ENCODE results near the gene NQO1. TPM values are rescaled to one million over a fixed set of nuclear protein-coding genes. Genes with fewer than 3 reads are reported as not detected.
"Not testable (repeated sequence)": the region's sequence is repeated elsewhere in the genome, so short reads cannot be mapped to it uniquely, and the experiment has no call there.

Gene NQO1
- total RNA-seq (2014; rRNA removed; shearing (Covaris generic)): 145 and 229 TPM in 2 replicates

- no peaks in the 10 kb centered on the region for H3K27me3 ChIP-seq (ENCODE audit: control insufficient read depth, insufficient read depth, low read length)
- H3K36me3 ChIP-seq (replicated peaks; ENCODE audit: control insufficient read depth, insufficient read depth, low read length): no peaks in the 10 kb centered on the region
- peak within 1 kb of the TSS; percentile 75 for H3K4me3 ChIP-seq (ENCODE audit: insufficient read depth, low read depth, low read length)
- peak; percentile 95 for DNase-seq
Measured at GRCh38 chr16:69726313-69727060, at the start of gene NQO1. NQO1 (minus strand) TSS chr16:69726560; CDS start chr16:69726439, 121 bp downstream.

GRCh38 chr16:69775563-69775962 is 49.2 kb upstream of the NQO1 start:
- no peaks in the 10 kb centered on the region for H3K27me3 ChIP-seq (ENCODE audit: control insufficient read depth, insufficient read depth, low read length)
- H3K36me3 ChIP-seq (replicated peaks; ENCODE audit: control insufficient read depth, insufficient read depth, low read length): no peaks in the 10 kb centered on the region
- no peak for DNase-seq
- H3K4me3 ChIP-seq (ENCODE audit: insufficient read depth, low read depth, low read length): no peak overlapping the region

GRCh38 chr16:69773260-69773947 is 47.0 kb upstream of the NQO1 start:
- H3K4me3 ChIP-seq (ENCODE audit: insufficient read depth, low read depth, low read length): no peak overlapping the region
- no peak for DNase-seq
- no peaks in the 10 kb centered on the region for H3K27me3 ChIP-seq (ENCODE audit: control insufficient read depth, insufficient read depth, low read length)
- no peaks in the 10 kb centered on the region for H3K36me3 ChIP-seq (replicated peaks; ENCODE audit: control insufficient read depth, insufficient read depth, low read length)

GRCh38 chr16:69771651-69771967 is 45.2 kb upstream of the NQO1 start:
- DNase-seq: no peak

GRCh38 chr16:69769404-69769803 is 43.0 kb upstream of the NQO1 start:
- no peaks in the 10 kb centered on the region for H3K36me3 ChIP-seq (replicated peaks; ENCODE audit: control insufficient read depth, insufficient read depth, low read length)
- no peak for DNase-seq
- no peaks in the 10 kb centered on the region for H3K27me3 ChIP-seq (ENCODE audit: control insufficient read depth, insufficient read depth, low read length)
- no peak overlapping the region for H3K4me3 ChIP-seq (ENCODE audit: insufficient read depth, low read depth, low read length)

More at GRCh38 chr16:69771651-69771967, 45.2 kb upstream of the NQO1 start:
- H3K4me3 ChIP-seq (ENCODE audit: insufficient read depth, low read depth, low read length): no peak overlapping the region
- H3K27me3 ChIP-seq (ENCODE audit: control insufficient read depth, insufficient read depth, low read length): no peaks in the 10 kb centered on the region
- H3K36me3 ChIP-seq (replicated peaks; ENCODE audit: control insufficient read depth, insufficient read depth, low read length): no peaks in the 10 kb centered on the region

- Histone ChIP-seq H3K27me3 (ENCODE audit: control insufficient read depth, insufficient read depth, low read length) (no peaks in the 10 kb centered on the region), H3K36me3 (replicated peaks; ENCODE audit: control insufficient read depth, insufficient read depth, low read length) (no peaks in the 10 kb centered on the region), H3K4me3 (ENCODE audit: insufficient read depth, low read depth, low read length) (no peak overlapping the region)
- no peak for DNase-seq
Measured at GRCh38 chr16:69768666-69769065, 42.3 kb upstream of the NQO1 start.

GRCh38 chr16:69767459-69768229 is 41.3 kb upstream of the NQO1 start:
- no peaks in the 10 kb centered on the region for H3K27me3 ChIP-seq (ENCODE audit: control insufficient read depth, insufficient read depth, low read length)
- no peak overlapping the region for H3K4me3 ChIP-seq (ENCODE audit: insufficient read depth, low read depth, low read length)
- no peaks in the 10 kb centered on the region for H3K36me3 ChIP-seq (replicated peaks; ENCODE audit: control insufficient read depth, insufficient read depth, low read length)
- DNase-seq: no peak

GRCh38 chr16:69763599-69763942 is 37.2 kb upstream of the NQO1 start:
- H3K27me3 ChIP-seq (ENCODE audit: control insufficient read depth, insufficient read depth, low read length): no peaks in the 10 kb centered on the region
- no peak for DNase-seq
- no peak overlapping the region for H3K4me3 ChIP-seq (ENCODE audit: insufficient read depth, low read depth, low read length)
- no peaks in the 10 kb centered on the region for H3K36me3 ChIP-seq (replicated peaks; ENCODE audit: control insufficient read depth, insufficient read depth, low read length)

- peak overlapping the region; percentile 51 for H3K4me3 ChIP-seq (ENCODE audit: insufficient read depth, low read depth, low read length)
- DNase-seq: no peak
- H3K36me3 ChIP-seq (replicated peaks; ENCODE audit: control insufficient read depth, insufficient read depth, low read length): no peaks in the 10 kb centered on the region
- no peaks in the 10 kb centered on the region for H3K27me3 ChIP-seq (ENCODE audit: control insufficient read depth, insufficient read depth, low read length)
Measured at GRCh38 chr16:69762814-69763598, 36.6 kb upstream of the NQO1 start.

- DNase-seq: peak; percentile 96
- peak within 1 kb of the TSS; percentile 51 for H3K4me3 ChIP-seq (ENCODE audit: insufficient read depth, low read depth, low read length)
- no peaks in the 10 kb centered on the region for H3K27me3 ChIP-seq (ENCODE audit: control insufficient read depth, insufficient read depth, low read length)
- H3K36me3 ChIP-seq (replicated peaks; ENCODE audit: control insufficient read depth, insufficient read depth, low read length): no peaks in the 10 kb centered on the region
Measured at GRCh38 chr16:69761983-69762813, 35.8 kb upstream of the NQO1 start, which contains the start of gene WWP2. WWP2 (plus strand) TSS chr16:69762332; CDS start chr16:69787011, 24,679 bp downstream.

- DNase-seq; H3K27me3 ChIP-seq (ENCODE audit: control insufficient read depth, insufficient read depth, low read length); H3K36me3 ChIP-seq (replicated peaks; ENCODE audit: control insufficient read depth, insufficient read depth, low read length); H3K4me3 ChIP-seq (ENCODE audit: insufficient read depth, low read depth, low read length): not testable (repeated sequence)
Measured at GRCh38 chr16:69757375-69757774, 31.0 kb upstream of the NQO1 start.

- DNase-seq: no peak
- Histone ChIP-seq H3K36me3 (replicated peaks; ENCODE audit: control insufficient read depth, insufficient read depth, low read length) (peaks cover 1% of the 10 kb centered on the region), H3K27me3 (ENCODE audit: control insufficient read depth, insufficient read depth, low read length) (no peaks in the 10 kb centered on the region; the same call in 1 of the 2 replicates), H3K4me3 (ENCODE audit: insufficient read depth, low read depth, low read length) (no peak overlapping the region)
Measured at GRCh38 chr16:69756705-69757104, 30.3 kb upstream of the NQO1 start.

- Histone ChIP-seq H3K27me3 (ENCODE audit: control insufficient read depth, insufficient read depth, low read length) (no peaks in the 10 kb centered on the region; the same call in 1 of the 2 replicates), H3K36me3 (replicated peaks; ENCODE audit: control insufficient read depth, insufficient read depth, low read length) (peaks cover 13% of the 10 kb centered on the region), H3K4me3 (ENCODE audit: insufficient read depth, low read depth, low read length) (peak within 1 kb of the TSS; percentile 93)
- peak; percentile 97 for DNase-seq
Measured at GRCh38 chr16:69754469-69755310, 28.3 kb upstream of the NQO1 start, which contains the start of gene NOB1. NOB1 (minus strand) TSS chr16:69754926; CDS start chr16:69754910, 16 bp downstream.
